IMR-90 (cell line): ENCODE measurements around the gene TCL1A. TPM values are rescaled to one million over a fixed set of nuclear protein-coding genes. Genes with fewer than 3 reads are reported as not detected.

Source experiments
- ATAC-seq: fragments of 200-7000 bp; cut with Tn5 transposase; 2 replicates; pipeline ENCODE4 v1.9.1; 2020; ENCODE audit warnings: low read depth, mild to moderate bottlenecking, moderate library complexity
- BruUV-seq: library from RNA; stranded (reverse); fragments of 400-500 nt; replicated peaks from 2 replicates; lab custom pipeline; 2021; lab: Mats Ljungman, UMichigan
- CTCF ChIA-PET: fragments of 300-600 bp; formaldehyde crosslinking; extraction: SDS; loops from one replicate; lab custom pipeline; 2021; ENCODE audit warnings: antibody characterized with exemption; lab: Yijun Ruan, JAX
- POLR2A ChIA-PET: fragments of 300-600 bp; sonication (Branson Sonifier 250); formaldehyde crosslinking; loops from one replicate; lab custom pipeline; 2022; ENCODE audit warnings: antibody characterized with exemption; ENCODE audit not compliant: unreplicated experiment; lab: Charles Lee
- DNase-seq: peaks from one replicate; pipeline ENCODE4 v3.0.0; 2013
- H2AFZ ChIP-seq: replicated peaks from 2 replicates; pipeline ENCODE3; 2013; ENCODE audit warnings: low read length, mild to moderate bottlenecking; ENCODE audit not compliant: poor library complexity
- H2AK5ac ChIP-seq: 2 replicates; pipeline ENCODE4 v1.6.1; 2013; ENCODE audit warnings: low read depth, low read length, inconsistent platforms
- H2AK9ac ChIP-seq: replicated peaks from 2 replicates; pipeline ENCODE3; 2013; ENCODE audit warnings: mild to moderate bottlenecking, low read depth, low read length, moderate library complexity; ENCODE audit not compliant: poor library complexity
- H2BK120ac ChIP-seq: 2 replicates; pipeline ENCODE4 v1.6.1; 2013; ENCODE audit warnings: low read depth, low read length, inconsistent platforms
- H2BK15ac ChIP-seq: 3 replicates; pipeline ENCODE4 v1.6.1; 2013; ENCODE audit warnings: low read depth, low read length, inconsistent platforms
- H2BK20ac ChIP-seq: 2 replicates; pipeline ENCODE4 v1.6.1; 2013; ENCODE audit warnings: low read depth, mild to moderate bottlenecking, inconsistent platforms, low read length, moderate library complexity
- H2BK5ac ChIP-seq: 2 replicates; pipeline ENCODE4 v1.6.1; 2013; ENCODE audit warnings: mild to moderate bottlenecking, low read depth, low read length, inconsistent platforms; ENCODE audit not compliant: poor library complexity, severe bottlenecking
- H3K14ac ChIP-seq: replicated peaks from 2 replicates; pipeline ENCODE4 v1.6.1; 2013; ENCODE audit warnings: low read depth, low read length, inconsistent platforms
- H3K18ac ChIP-seq: 2 replicates; pipeline ENCODE4 v1.6.1; 2013; ENCODE audit warnings: low read depth, low read length, control low read depth
- H3K23ac ChIP-seq: 2 replicates; pipeline ENCODE4 v1.6.1; 2013; ENCODE audit warnings: low read depth, low read length, inconsistent platforms
- H3K27ac ChIP-seq: 2 replicates; pipeline ENCODE4 v1.5.1; 2013; ENCODE audit warnings: mild to moderate bottlenecking, control low read depth, low read length; ENCODE audit not compliant: insufficient read depth
- H3K27me3 ChIP-seq: 2 replicates; pipeline ENCODE4 v1.6.1; 2013; ENCODE audit warnings: low read length; ENCODE audit not compliant: control insufficient read depth, insufficient read depth
- H3K36me3 ChIP-seq: 2 replicates; pipeline ENCODE4 v1.6.1; 2013; ENCODE audit warnings: low read length, mixed read lengths; ENCODE audit not compliant: control insufficient read depth, insufficient read depth
- H3K4ac ChIP-seq: 2 replicates; pipeline ENCODE4 v1.6.1; 2013; ENCODE audit warnings: low read depth, low read length, inconsistent platforms
- H3K4me1 ChIP-seq: 2 replicates; pipeline ENCODE4 v1.6.1; 2013; ENCODE audit warnings: low read length, mixed read lengths; ENCODE audit not compliant: control insufficient read depth, insufficient read depth
- H3K4me2 ChIP-seq: 2 replicates; pipeline ENCODE4 v1.6.1; 2013; ENCODE audit warnings: low read depth, mild to moderate bottlenecking, control low read depth, low read length, moderate library complexity
- H3K4me3 ChIP-seq: 2 replicates; pipeline ENCODE4 v1.5.1; 2013; ENCODE audit warnings: low read depth, mild to moderate bottlenecking, control low read depth, low read length, moderate library complexity; ENCODE audit not compliant: insufficient read depth
- H3K56ac ChIP-seq: 2 replicates; pipeline ENCODE4 v1.6.1; 2013; ENCODE audit warnings: low read length, inconsistent platforms; ENCODE audit not compliant: insufficient read depth; ENCODE audit errors: extremely low read depth
- H3K79me1 ChIP-seq, 2 experiments: 2 replicates each; pipeline ENCODE4 v1.6.1; 2013; ENCODE audit warnings: low read length in 2 of 2, inconsistent platforms in 1 of 2, low read depth in 1 of 2
- H3K9ac ChIP-seq: 2 replicates; pipeline ENCODE4 v1.6.1; 2013; ENCODE audit warnings: low read depth, low read length, control low read depth
- H3K9me1 ChIP-seq: 2 replicates; pipeline ENCODE4 v1.6.1; 2013; ENCODE audit warnings: low read length, inconsistent platforms; ENCODE audit not compliant: insufficient read depth
- H3K9me3 ChIP-seq: 2 replicates; pipeline ENCODE4 v1.6.1; 2013; ENCODE audit warnings: low read length; ENCODE audit not compliant: control insufficient read depth, insufficient read depth
- H4K20me1 ChIP-seq: 2 replicates; pipeline ENCODE4 v1.6.1; 2013; ENCODE audit warnings: low read length, inconsistent platforms; ENCODE audit not compliant: insufficient read depth
- H4K5ac ChIP-seq: 2 replicates; pipeline ENCODE4 v1.6.1; 2013; ENCODE audit warnings: mild to moderate bottlenecking, low read depth, low read length, control low read depth
- H4K8ac ChIP-seq, 2 experiments: 2 replicates each; pipeline ENCODE4 v1.6.1; 2013; ENCODE audit warnings: low read depth in 2 of 2, low read length in 2 of 2, control low read depth in 1 of 2, inconsistent platforms in 1 of 2
- H4K91ac ChIP-seq: 2 replicates; pipeline ENCODE4 v1.6.1; 2013; ENCODE audit warnings: low read depth, low read length, inconsistent platforms; ENCODE audit not compliant: insufficient read depth
- CTCF ChIP-seq: conservative IDR thresholded peaks from 2 replicates; pipeline ENCODE4 v1.5.1; 2012; ENCODE audit warnings: mild to moderate bottlenecking, low read depth, low read length, improper control_type of control experiment
- NFE2L2 ChIP-seq: fragments of 150-350 bp; IDR thresholded peaks from 2 replicates; pipeline ENCODE4 v1.6.1; 2016; ENCODE audit warnings: low read depth, mild to moderate bottlenecking, low read length
- RFX5 ChIP-seq: IDR thresholded peaks from 2 replicates; pipeline ENCODE4 v1.8.0; 2012; ENCODE audit warnings: low read depth, mild to moderate bottlenecking, low read length, moderate library complexity
- WGBS, 2 experiments: methylation state at CpG; one replicate each; pipeline versions ENCODE4 v1.1.5 to v1.1.7; 2013; ENCODE audit warnings: missing lambda C conversion rate in 2 of 2; ENCODE audit not compliant: insufficient read length in 1 of 2; ENCODE audit errors: extremely low coverage in 2 of 2; 5-methylcytosine and 5-hydroxymethylcytosine counted together
- dilution Hi-C: fragments of 300-500 bp; cut with HindIII; formaldehyde crosslinking; loops from one replicate; pipeline ENCODE4 v1.14.3; 2018; ENCODE audit warnings: low sequenced_read_pairs; ENCODE audit not compliant: unreplicated experiment
- in situ Hi-C: fragments of 300-500 bp; cut with MboI; formaldehyde crosslinking; loops from 3 replicates; pipeline ENCODE4 v1.14.3; 2019; ENCODE audit warnings: low sequenced_read_pairs, inconsistent platforms, mixed read lengths
- intact Hi-C: fragments of 100-400 bp; cut with micrococcal nuclease; formaldehyde crosslinking; loops from 2 replicates; pipeline ENCODE4 v1.10.0; 2022
- polyA plus RNA-seq, 3 experiments: library from polyadenylated mRNA; depleted of rRNA; stranded (reverse); fragments of >200 nt; gene quantifications; 2 replicates each; pipeline ENCODE4 v1.2.3, GENCODE V29; 2012; ENCODE audit warnings: low replicate concordance in 1 of 3
- total RNA-seq: library from RNA; depleted of rRNA; stranded (reverse); fragments of >200 nt; gene quantifications from 2 replicates; pipeline ENCODE4 v1.2.3, GENCODE V29; 2012

The TCL1A gene
- total and polyA plus RNA-seq, 2 of the 4 experiments (the other 2 are of a cell fraction): not detected

DNA sequence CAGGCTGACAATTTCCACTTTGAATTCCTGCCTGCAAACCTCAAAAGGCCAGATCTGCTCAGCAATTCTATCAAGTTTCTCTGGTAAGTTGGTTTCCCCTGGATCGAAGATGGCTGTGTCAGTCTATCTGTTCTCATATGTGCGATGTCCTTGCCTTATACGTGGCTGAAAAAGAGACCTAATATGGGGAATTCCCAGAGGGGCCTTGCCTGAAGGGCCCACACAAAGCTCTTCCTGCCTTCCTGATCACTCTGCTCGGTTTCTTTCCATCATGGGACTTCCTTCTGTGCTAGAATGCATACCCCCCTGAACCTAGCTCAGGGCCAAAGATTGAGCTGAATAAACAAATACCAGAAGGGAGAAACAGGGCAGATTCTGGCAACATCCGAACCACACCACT is 14.5 kb downstream of the TCL1A start:
- Histone ChIP-seq H4K20me1 (no peaks in the 10 kb centered on the region), H2BK5ac (no peak overlapping the region), H3K79me1 (no peaks in the 10 kb centered on the region), H3K23ac (no peak overlapping the region), H3K18ac (no peak overlapping the region), H4K91ac (no peak overlapping the region), H3K4me1 (no peaks in the 10 kb centered on the region), H4K8ac (no peak overlapping the region), H4K5ac (no peak overlapping the region), H3K4ac (no peak overlapping the region), H2AK5ac (no peak overlapping the region), H3K36me3 (no peaks in the 10 kb centered on the region), H3K9ac (no peak overlapping the region), H3K4me3 (no peak overlapping the region), H2BK120ac (no peak overlapping the region), H3K27ac (no peak overlapping the region), H3K27me3 (no peaks in the 10 kb centered on the region), H3K9me3 (no peaks in the 10 kb centered on the region), H3K4me2 (no peak overlapping the region), H2BK20ac (no peak overlapping the region), H2AK9ac (no peak overlapping the region), H2AFZ (no peak overlapping the region), H3K56ac (no peak overlapping the region), H3K9me1 (no peaks in the 10 kb centered on the region), H2BK15ac (no peak overlapping the region), H3K14ac (no peak overlapping the region)
- dilution Hi-C loops: no loop called here
- no peak for DNase-seq
- TF ChIP-seq NFE2L2 (no peak), CTCF (no peak), RFX5 (no peak)
- intact Hi-C loops: no loop called here
- in situ Hi-C loops: no loop called here
- no TSS peak for BruUV-seq
- WGBS, 2 experiments: 50% methylated on average over 1 of the region's 5 CpGs; no CpG with 5 or more reads in 1 of the 2 experiments
- ChIA-PET CTCF (no interaction called here), POLR2A (no interaction called here)
- ATAC-seq: no peak
